ENCODE data around the gene KCNQ5. TPM values are rescaled to one million over a fixed set of nuclear protein-coding genes. Genes with fewer than 3 reads are reported as not detected.

Gene KCNQ5
- total RNA-seq = 0.57 and 1.7 TPM in 2 replicates

DNA sequence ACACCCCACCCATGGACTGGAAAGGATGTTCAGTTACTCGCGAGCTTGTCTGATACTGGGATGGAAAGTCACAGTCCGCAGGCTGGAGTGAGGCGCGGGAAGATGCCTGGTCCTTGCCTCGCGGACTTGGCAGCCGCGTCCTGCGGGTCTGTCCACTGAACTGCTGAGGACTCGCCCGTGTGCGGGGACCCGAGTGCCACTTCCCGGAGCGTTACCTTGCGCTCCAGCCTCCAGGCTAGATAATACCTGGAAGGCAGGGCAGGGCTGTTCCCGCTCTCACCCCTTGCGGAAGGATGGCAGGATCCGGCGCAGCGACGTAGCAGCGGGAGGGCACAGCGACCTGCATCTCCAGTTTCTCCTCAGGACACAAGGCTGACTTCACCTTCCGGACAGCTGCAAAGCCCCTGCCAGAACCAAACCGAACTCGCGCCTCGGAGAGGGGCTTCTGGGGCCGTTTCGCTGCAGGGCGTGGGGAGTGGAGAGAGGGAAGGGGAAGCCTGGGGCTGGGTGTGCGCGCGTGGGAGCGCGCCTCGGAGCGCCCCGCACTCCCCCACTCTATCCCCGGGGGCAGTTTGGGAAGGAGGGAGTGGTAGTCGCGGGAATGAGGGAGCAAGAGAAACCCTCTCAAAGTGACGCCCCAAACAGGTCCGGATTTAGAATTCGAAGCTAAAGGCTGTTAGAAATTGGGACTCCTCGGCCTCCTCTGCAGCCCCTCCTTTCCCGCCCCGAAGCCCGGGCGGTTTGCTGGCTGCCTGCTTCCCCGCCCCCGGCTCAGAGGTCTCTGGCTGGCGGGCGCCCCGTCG lies at the start of gene KCNQ5:
KCNQ5 (plus strand) TSS at position 774 of the 803 bp plus-strand sequence.

DNA sequence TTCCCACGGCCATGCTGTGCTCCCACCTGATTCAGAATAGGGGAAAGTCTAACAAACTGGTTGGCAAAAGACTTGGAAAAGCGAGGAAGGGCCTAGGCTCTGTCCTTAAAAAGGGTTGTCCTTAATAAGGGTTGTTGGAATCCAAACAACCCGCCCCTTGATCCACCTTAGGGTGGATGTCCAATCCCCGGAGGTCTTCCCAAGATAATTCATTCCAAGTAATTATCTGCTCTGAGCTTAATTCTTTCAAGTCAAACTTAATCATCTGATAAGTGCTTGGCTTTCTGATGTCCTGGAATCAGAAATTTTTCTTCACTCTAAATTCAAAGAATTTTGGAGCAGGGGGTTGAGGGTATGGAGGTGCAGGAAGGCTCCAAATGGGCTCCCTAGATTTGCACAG lies 603.5 kb downstream of the KCNQ5 start, which contains the start of gene KHDC1L:
KHDC1L (minus strand) TSS at position 101 of the 400 bp plus-strand sequence; CDS start at position 13, 88 bp downstream.

